ENCODE measurements around the gene TNNC2. TPM values are rescaled to one million over a fixed set of nuclear protein-coding genes. Genes with fewer than 3 reads are reported as not detected.

TNNC2 gene
- polyA plus RNA-seq, 1 experiment: 0.60 TPM

- no peak for DNase-seq (ENCODE audit: low read depth)
- H3K36me3 ChIP-seq (ENCODE audit: control insufficient read depth, insufficient read depth, low read length): peaks cover 7% of the 10 kb centered on the region
- H3K27me3 ChIP-seq (ENCODE audit: control insufficient read depth, insufficient read depth, low read length): no peaks in the 10 kb centered on the region
- no peak overlapping the region for H3K4me3 ChIP-seq (ENCODE audit: low read depth, low read length)
- ChIA-PET POLR2A (interaction anchor here (0.7 kb wide), 1 partner anchor 20 kb away, joined by 3 read pairs; no protein-coding TSS in a partner anchor), CTCF (interaction anchor here (1.3 to 2.0 kb wide), 2 partner anchors 9 to 156 kb away, joined by 3 to 11 read pairs; no protein-coding TSS in a partner anchor)
- no peak for TF ChIP-seq CTCF (IDR thresholded peaks at IDR 0.05; ENCODE audit: insufficient read depth, low read depth, low read length)
Measured at GRCh38 chr20:45814314-45814713, 12.8 kb downstream of the TNNC2 start.

GRCh38 chr20:45813489-45813888 lies 13.6 kb downstream of the TNNC2 start:
- Histone ChIP-seq H3K36me3 (ENCODE audit: control insufficient read depth, insufficient read depth, low read length) (peaks cover 12% of the 10 kb centered on the region), H3K27me3 (ENCODE audit: control insufficient read depth, insufficient read depth, low read length) (no peaks in the 10 kb centered on the region), H3K4me3 (ENCODE audit: low read depth, low read length) (peak overlapping the region; percentile 60)
- no peak for TF ChIP-seq CTCF (IDR thresholded peaks at IDR 0.05; ENCODE audit: insufficient read depth, low read depth, low read length)
- DNase-seq (ENCODE audit: low read depth): no peak
- ChIA-PET CTCF (interaction anchor here (1.0 to 2.0 kb wide), 5 partner anchors 10 to 174 kb away, joined by 3 to 11 read pairs (median 3); no protein-coding TSS in a partner anchor), POLR2A (no interaction called here)

- peak overlapping the region; percentile 60 for H3K4me3 ChIP-seq (ENCODE audit: low read depth, low read length)
- H3K27me3 ChIP-seq (ENCODE audit: control insufficient read depth, insufficient read depth, low read length): no peaks in the 10 kb centered on the region
- peaks cover 12% of the 10 kb centered on the region for H3K36me3 ChIP-seq (ENCODE audit: control insufficient read depth, insufficient read depth, low read length)
- DNase-seq (ENCODE audit: low read depth): no peak
- POLR2A ChIA-PET: interaction anchor here (0.6 kb wide), 1 partner anchor 1502 kb away, joined by 3 read pairs; the partner anchor contains the start of gene FITM2
- TF ChIP-seq CTCF (IDR thresholded peaks at IDR 0.05; ENCODE audit: insufficient read depth, low read depth, low read length): no peak
- CTCF ChIA-PET: interaction anchor here (0.8 to 2.0 kb wide), 6 partner anchors 10 to 450 kb away, joined by 3 to 11 read pairs (median 3); partner anchors contain the start of gene SYS1
Measured at GRCh38 chr20:45813006-45813340, 14.1 kb downstream of the TNNC2 start.

GRCh38 chr20:45812157-45813005 lies 14.7 kb downstream of the TNNC2 start, which contains the start of gene UBE2C:
TSS of gene UBE2C (plus strand) at chr20:45812644. CDS start at chr20:45812696, 52 bp downstream.
- TF ChIP-seq CTCF (IDR thresholded peaks at IDR 0.05; ENCODE audit: insufficient read depth, low read depth, low read length): no peak
- DNase-seq (ENCODE audit: low read depth): peak; percentile 99
- ChIA-PET CTCF (interaction anchor here (0.8 to 2.0 kb wide), 6 partner anchors 11 to 450 kb away, joined by 3 to 11 read pairs (median 3); partner anchors contain the start of gene SYS1), POLR2A (interaction anchor here (0.6 kb wide), 1 partner anchor 1502 kb away, joined by 3 read pairs; the partner anchor contains the start of gene FITM2)
- Histone ChIP-seq H3K4me3 (ENCODE audit: low read depth, low read length) (peak within 1 kb of the TSS; percentile 60), H3K27me3 (ENCODE audit: control insufficient read depth, insufficient read depth, low read length) (no peaks in the 10 kb centered on the region), H3K36me3 (ENCODE audit: control insufficient read depth, insufficient read depth, low read length) (peaks cover 13% of the 10 kb centered on the region)

Data from BJ (cell line).